NCI-H526 (cell line): ENCODE measurements around the gene CYLC2.

Experiments
- DNase-seq, 2 experiments: peaks; one replicate each; lab custom pipeline; 2025; lab: John Stamatoyannopoulos, UW

Gene CYLC2, protein sequence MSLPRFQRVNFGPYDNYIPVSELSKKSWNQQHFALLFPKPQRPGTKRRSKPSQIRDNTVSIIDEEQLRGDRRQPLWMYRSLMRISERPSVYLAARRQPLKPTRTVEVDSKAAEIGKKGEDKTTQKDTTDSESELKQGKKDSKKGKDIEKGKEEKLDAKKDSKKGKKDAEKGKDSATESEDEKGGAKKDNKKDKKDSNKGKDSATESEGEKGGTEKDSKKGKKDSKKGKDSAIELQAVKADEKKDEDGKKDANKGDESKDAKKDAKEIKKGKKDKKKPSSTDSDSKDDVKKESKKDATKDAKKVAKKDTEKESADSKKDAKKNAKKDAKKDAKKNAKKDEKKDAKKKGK

DNA sequence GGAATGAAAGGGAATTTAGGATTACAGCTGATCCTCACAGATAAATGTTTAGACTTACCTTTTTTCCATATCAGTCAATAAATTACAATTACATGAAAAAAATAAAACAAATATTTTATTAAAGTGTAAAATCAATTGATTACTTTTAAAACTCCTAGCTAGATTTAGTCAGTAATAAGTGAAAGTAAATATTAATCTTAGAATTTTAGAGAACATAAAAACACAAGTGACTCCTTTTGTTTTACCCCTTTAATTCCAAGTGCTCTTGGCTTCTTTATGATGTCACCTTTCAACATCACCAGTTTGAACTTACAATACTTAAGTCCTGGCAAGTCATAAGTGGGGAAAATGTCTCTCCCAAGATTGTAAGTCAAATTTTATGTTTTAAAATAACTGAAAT, at the start of gene CYLC2:
CYLC2 (plus strand) TSS at position 301 of the 400 bp plus-strand sequence; CDS start at position 349, 48 bp downstream.
- DNase-seq = no peak

DNA sequence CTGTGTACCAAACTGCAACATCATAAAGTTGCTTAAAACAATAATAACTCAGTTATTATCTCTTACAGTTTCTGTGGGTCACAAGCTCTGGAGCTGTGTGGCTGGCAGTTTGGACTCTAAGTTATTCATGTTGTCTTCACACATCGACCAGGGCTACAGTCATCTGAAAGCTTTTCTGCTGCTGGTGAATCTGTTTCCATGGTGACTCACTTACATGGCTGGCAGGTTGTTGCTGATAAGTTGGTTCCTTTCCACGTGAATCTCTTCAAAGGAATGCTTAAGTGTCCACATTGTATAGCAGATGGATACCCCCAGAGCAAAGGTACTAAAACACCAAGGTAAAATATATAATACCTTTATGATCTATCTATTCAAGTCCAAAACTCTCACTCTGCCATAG, 44.8 kb upstream of the CYLC2 start:
- no peak for DNase-seq

DNA sequence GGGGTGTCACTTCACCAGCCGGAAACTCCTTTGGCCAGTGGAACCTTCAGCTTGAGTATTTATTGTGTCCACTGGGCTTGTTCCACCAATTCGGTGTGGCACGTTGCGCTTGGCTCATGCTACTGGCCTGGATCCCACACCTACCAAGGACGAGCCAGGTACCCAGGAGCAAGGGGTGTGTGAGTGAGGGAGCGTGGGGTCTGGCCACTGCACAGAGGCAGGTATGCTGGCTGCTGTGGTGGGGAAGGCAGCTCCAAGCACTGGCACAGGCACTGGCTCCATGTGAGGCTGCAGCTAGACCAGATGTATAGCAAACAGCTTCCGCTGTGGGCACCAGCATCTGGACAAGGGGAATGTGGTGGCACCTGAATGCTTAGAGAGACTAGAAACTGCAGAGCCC, 28.1 kb upstream of the CYLC2 start:
- no peak for DNase-seq

DNA sequence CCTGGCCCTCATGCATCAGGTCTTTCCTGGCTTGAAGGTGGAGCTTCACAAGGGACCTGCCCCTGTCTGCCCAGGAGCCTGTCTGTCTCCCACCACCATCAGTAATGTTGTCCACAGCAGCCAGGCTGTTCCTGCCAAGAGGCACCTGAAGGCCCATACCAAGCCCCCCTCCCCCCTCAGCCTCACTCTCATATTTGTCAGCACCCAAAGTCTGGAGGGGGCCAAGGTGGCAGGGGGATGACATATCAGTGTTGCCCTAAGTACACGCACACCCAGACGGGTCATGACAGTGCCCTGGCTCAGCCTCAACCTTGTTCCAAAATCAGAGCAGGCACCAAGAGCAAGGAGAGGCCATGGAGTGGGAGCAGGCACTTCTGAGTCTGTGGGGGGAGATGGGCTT, 27.2 kb upstream of the CYLC2 start:
- no peak for DNase-seq

DNA sequence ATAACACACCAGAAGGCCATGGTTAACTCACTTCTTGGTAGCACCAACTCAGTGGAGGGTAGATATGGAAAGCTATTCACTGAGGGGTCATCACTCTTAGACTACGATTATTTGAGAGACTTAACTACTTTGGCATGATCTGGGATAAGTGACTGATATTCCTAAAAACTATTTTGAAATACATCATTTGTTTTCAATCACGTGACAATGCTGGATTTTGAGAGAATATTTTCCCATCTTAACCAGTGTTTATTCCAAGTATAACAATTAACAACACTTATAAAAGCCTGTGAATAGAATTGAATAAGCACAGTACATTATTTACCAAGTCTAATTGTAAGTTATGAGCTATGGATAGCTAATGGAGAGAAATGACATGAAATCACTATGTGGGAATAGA, 22.4 kb upstream of the CYLC2 start:
- DNase-seq = no peak

DNA sequence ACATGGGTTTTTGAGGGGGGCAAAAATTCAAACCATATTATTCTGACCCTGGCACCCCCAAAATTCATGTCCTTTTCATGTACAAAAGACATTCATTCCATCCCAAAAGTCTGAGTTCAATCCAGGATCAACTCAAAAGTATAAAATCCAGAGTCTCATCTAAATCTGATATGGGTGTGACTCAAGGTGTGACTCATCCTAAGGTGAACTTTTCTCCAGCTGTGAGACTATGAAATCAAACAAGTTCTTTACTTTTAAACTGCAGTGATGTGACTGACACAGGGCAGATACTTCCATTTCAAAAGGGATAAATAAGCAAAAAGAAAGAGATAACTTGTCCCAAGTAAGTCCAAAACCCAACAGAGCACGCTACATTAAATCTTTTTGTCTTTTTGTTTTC, 20.6 kb upstream of the CYLC2 start:
- DNase-seq = no peak

DNA sequence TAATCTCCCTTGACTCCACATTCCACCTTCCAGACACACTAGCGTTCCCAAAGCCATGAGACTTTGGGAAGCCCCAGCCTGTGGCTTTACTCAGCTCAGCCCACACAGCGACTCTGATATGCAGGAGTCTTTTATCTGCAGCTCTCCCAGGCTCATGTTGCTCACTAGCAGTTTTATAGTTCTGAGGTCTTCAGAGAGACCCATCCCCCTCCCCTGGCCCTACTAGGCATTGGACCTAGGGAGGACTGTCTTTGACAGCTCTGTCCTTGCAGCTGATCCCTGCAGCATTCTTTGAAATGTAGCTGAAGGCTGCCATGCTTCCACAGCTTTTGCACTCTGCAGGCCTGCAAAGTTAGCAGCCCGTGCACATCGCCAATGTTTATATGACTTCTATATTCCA, 19.9 kb upstream of the CYLC2 start:
- DNase-seq = no peak

DNA sequence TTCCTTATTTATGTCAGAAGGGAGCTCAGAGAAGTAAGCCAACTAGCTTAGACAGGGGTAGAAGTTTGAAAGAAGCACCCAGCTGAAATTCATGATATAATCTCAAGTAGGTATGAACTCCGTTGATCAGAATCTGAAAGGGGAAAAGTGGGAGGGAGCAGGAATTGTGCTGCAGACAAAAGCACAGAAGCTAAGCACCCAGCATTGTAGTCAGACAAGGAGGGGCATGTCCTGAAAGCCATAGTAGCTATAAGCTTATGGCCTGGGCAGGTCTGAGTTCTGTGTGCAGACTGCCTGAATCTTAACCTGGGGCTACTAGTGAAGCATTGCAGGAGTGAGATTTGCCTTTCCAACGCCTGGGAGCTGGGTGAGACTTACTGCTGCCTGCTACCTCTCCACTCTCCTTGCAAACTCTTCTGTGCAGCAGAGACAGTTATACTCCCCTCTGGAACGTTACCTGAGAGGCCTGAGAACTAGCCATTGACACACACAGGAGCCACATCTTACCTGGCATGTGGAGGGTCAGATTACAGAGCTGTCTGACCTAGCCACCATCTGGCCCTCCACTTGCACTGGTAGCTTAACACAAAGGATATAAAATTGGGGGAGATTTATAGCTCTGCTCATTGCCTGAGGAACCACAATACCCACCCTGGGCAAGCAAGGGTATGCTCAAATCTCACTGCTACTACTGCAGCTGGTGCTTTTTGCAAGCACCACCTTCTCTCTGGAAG, 9.8 kb upstream of the CYLC2 start:
- no peak for DNase-seq

DNA sequence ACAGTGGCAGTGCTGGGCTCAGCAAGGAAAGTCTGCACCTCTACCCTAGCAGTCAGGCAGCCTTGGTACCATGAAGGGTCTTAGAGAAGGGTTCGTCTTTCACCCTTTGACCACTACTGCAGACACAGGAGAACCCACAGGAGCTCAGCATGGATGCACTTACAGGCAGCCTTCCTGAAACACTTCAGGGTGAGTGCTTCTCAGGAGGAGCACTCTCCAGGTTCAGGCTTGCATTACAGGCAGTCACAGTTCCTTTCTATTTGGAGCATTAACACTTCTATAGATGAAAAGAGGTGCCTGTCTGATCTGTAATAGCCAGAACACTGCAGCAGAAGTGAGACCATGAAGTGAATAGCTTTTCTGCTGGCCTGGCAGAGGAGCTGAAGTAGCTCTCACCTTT, 8.7 kb upstream of the CYLC2 start:
- no peak for DNase-seq

DNA sequence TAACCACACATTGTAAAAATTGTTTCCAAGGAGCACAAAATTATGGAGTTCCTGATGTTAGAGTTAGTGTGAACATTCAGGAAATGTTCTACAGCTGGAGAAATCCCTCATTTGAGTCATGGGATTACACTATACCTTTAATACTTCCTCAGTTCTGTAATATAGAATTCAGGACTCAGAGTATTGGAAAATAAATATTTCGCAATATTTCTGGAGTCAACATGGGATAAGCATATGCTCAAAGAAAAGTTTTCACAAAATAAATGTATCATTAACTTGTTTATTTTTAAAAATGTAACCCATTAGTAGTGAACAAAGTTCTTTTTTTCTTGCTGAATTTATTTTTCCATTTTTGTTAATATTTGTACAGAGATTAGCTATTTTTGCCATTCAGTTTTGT, 8.6 kb downstream of the CYLC2 start:
- DNase-seq = no peak

DNA sequence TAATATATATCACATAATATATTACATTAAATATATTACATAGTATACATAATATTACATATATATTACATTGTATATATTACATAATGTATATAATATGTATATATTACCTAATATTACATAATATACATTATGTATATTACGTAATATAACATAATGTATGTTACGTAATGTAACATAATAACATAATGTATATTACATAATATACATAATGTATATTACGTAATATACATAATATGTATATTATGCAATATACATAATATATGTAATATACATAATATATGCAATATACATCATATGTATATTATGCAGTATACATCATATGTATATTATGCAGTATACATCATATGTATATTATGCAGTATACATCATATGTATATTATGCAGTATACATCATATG, 19.1 kb downstream of the CYLC2 start:
- no peak for DNase-seq

DNA sequence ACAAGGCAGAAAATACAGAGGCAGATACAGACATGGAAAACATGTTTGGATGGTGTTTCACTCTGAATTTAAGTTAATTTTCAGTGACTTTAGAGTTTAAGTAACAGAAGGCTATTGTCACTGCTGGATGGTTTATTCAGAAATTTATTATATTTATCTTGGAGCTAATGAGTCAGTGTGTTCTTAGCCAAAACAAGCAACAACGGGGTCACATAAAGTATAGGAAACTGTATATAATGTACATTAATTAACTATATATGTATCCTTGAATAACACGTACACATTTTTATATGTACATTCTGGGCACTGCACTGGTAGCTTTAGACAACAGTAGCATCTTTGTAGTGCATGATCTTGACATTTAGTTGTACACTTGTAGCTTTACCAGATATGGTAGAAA, 30.7 kb downstream of the CYLC2 start:
- no peak for DNase-seq

DNA sequence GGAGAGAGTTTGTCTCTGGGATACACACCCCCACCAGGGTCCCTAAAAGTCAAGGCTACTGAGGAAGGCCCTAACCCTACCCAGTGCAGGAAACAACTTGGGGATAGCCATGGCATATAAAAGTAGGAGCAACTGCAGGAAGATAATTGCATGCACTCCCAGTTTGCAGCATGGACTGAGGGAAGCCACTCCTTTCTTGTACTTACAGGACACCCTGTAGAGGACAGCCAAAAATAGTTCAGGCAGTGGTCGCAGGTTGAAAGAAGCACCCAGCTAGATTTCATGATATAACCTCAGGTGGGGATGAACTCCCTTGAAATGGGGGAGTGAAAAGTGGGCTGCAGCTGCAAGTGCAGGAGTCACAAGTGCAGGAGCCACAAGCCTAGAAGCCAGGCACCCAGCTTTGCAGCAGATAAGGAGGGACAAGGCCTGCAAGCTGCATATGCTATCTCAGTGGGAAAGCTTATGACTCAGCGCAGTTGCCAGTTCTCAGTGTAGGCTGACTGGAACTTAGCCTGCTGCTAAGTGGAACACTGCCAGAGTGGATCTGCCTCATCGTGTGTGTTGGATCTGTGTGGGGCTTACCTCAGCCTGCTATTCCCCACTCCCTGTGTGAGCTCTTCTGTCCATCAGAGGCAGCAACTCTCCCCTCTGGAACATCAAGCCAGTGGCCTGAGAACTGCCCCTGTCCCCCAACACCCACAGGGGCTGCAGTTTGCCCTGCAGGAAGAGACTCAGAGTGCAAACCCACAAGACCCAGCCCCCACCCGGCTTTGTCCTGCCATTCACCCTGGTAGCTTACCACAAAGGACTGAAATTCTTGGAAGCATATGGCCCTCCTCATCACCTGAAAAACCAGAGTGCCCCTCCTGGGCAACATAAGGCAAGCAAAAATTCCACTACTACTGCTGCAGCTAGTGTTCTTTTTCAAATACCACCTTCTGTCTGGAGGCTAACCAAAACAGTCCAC, 42.7 kb downstream of the CYLC2 start:
- DNase-seq = no peak

DNA sequence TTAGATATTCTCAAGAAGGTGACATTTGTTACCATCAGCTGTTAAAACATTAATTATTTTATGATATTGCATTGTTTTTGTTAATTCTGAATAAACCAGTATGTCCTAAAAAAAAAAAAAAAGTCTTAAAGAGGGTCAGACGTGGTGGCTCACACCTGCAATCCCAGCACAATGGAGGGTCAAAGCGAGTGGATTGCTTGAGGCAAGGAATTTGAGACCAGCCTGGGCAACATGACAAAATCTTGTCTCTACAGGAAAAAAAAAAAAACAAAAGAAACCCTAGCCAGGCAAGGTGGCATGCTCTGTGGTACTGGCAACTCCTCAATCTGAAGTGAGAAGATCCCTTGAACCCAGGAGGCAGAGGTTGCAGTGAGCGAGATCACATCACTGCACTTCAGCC, 46.8 kb downstream of the CYLC2 start:
- DNase-seq = no peak
